Measurements from ENCODE around the gene ZBED5. TPM values are rescaled to one million over a fixed set of nuclear protein-coding genes. Genes with fewer than 3 reads are reported as not detected.

Gene ZBED5
- total RNA-seq, 1 donor from 2014 or later: 89.1 TPM

- DNase-seq (ENCODE audit: low read depth, low spot score): peak; percentile 45
- H3K27me3 Mint-ChIP-seq (ENCODE audit: low read depth): no peaks in the 10 kb centered on the region
- H3K36me3 Mint-ChIP-seq (ENCODE audit: low read depth): peaks cover 15% of the 10 kb centered on the region
- H3K4me1 Mint-ChIP-seq: peaks cover 41% of the 10 kb centered on the region
- TF ChIP-seq, protein P1, sequence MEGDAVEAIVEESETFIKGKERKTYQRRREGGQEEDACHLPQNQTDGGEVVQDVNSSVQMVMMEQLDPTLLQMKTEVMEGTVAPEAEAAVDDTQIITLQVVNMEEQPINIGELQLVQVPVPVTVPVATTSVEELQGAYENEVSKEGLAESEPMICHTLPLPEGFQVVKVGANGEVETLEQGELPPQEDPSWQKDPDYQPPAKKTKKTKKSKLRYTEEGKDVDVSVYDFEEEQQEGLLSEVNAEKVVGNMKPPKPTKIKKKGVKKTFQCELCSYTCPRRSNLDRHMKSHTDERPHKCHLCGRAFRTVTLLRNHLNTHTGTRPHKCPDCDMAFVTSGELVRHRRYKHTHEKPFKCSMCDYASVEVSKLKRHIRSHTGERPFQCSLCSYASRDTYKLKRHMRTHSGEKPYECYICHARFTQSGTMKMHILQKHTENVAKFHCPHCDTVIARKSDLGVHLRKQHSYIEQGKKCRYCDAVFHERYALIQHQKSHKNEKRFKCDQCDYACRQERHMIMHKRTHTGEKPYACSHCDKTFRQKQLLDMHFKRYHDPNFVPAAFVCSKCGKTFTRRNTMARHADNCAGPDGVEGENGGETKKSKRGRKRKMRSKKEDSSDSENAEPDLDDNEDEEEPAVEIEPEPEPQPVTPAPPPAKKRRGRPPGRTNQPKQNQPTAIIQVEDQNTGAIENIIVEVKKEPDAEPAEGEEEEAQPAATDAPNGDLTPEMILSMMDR (conservative IDR thresholded peaks at IDR 0.05): no peak
- peak overlapping the region; percentile 99 for H3K27ac Mint-ChIP-seq (ENCODE audit: unreplicated experiment)
- peak overlapping the region; percentile 98 for H3K4me3 Mint-ChIP-seq
- H3K9me3 Mint-ChIP-seq: no peaks in the 10 kb centered on the region
Measured at GRCh38 chr11:10858439-10859325, 829 bp upstream of the ZBED5 start.

DNA sequence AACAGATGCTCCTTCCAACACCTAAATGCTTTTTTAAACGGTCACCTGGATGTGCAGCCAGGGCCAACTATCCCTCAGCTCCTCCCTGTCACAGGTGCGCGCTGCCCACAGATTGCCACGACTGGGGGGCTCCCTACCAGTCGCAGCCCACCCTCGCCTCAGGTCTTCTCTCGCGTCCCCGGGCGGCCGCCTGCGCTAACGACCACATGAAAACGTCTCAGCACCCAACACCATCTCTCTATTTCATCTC is 469 bp downstream of the ZBED5 start:
- TF ChIP-seq, protein P1 (conservative IDR thresholded peaks at IDR 0.05): no peak
- peaks cover 16% of the 10 kb centered on the region for H3K36me3 Mint-ChIP-seq (ENCODE audit: low read depth)
- peak overlapping the region; percentile 99 for H3K27ac Mint-ChIP-seq (ENCODE audit: unreplicated experiment)
- peak overlapping the region; percentile 98 for H3K4me3 Mint-ChIP-seq
- H3K9me3 Mint-ChIP-seq: no peaks in the 10 kb centered on the region
- no peak for DNase-seq (ENCODE audit: low read depth, low spot score)
- no peaks in the 10 kb centered on the region for H3K27me3 Mint-ChIP-seq (ENCODE audit: low read depth)
- peaks cover 42% of the 10 kb centered on the region for H3K4me1 Mint-ChIP-seq

GRCh38 chr11:10856689-10857458 is 979 bp downstream of the ZBED5 start:
- Mint-ChIP-seq H3K4me1 (peaks cover 47% of the 10 kb centered on the region), H3K27me3 (ENCODE audit: low read depth) (no peaks in the 10 kb centered on the region), H3K36me3 (ENCODE audit: low read depth) (peaks cover 21% of the 10 kb centered on the region), H3K9me3 (no peaks in the 10 kb centered on the region), H3K27ac (ENCODE audit: unreplicated experiment) (peak overlapping the region; percentile 99), H3K4me3 (peak overlapping the region; percentile 98)
- TF ChIP-seq, protein P1 (conservative IDR thresholded peaks at IDR 0.05): no peak
- peak; percentile 43 for DNase-seq (ENCODE audit: low read depth, low spot score)

DNA sequence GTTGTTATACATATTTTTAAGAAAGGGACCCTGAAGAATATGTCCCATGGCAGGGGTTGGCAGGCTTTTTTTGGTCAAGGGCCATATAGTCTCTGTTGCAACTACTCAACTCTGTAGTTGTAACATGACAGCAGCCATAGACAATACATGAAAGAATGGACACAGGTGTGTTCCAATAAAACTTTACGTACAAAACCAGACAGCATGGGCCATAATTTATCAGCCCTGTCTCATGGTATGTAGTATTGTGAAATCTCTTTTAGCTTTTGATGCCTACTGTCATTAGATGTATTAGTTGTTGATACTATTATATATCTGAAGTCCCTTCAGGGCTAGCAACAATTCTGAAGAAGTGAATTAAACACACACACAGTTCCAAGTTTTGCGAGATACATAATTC is 2.6 kb downstream of the ZBED5 start:
- no peak overlapping the region for H3K27ac Mint-ChIP-seq (ENCODE audit: unreplicated experiment)
- no peak for DNase-seq (ENCODE audit: low read depth, low spot score)

More for the DNA sequence above, 2.6 kb downstream of the ZBED5 start:
- H3K4me3 Mint-ChIP-seq: peak overlapping the region; percentile 29
- H3K4me1 Mint-ChIP-seq: peaks cover 45% of the 10 kb centered on the region
- TF ChIP-seq, protein P1 (conservative IDR thresholded peaks at IDR 0.05): no peak
- no peaks in the 10 kb centered on the region for H3K9me3 Mint-ChIP-seq
- peaks cover 22% of the 10 kb centered on the region for H3K36me3 Mint-ChIP-seq (ENCODE audit: low read depth)
- H3K27me3 Mint-ChIP-seq (ENCODE audit: low read depth): no peaks in the 10 kb centered on the region

Measured in neural crest cell (in vitro differentiated cells).